CD4-positive, alpha-beta T cell treated with Interleukin-12 subunit alpha and Interleukin-12 subunit beta, for 1 hour (primary cell): Measurements from ENCODE around the gene NWD2.
"Not testable (repeated sequence)": the region's sequence is repeated elsewhere in the genome, so short reads cannot be mapped to it uniquely, and the experiment has no call there.

Experiments
- DNase-seq: peaks from one replicate; pipeline ENCODE4 v3.0.0-alpha.2; 2020

NWD2 gene

DNA sequence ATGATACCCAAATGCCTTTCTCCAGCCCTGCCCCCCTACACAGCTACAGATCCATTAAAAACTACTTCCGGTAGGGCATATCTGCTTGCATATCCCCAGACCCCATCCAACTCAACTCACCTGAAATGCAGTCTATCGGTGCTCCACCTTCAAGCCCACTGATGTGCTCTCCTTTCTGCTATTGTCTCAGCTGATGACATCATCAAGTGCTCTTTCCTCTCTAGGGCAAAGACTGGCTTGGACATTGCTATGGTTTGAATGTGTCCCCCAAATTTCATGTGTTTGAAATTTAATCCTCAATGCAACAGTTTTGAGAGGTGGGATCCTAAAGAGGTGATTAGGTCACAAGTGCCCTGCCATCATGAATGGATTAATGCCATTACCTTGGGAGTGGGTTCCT is 229.3 kb downstream of the NWD2 start:
- no peak for DNase-seq

DNA sequence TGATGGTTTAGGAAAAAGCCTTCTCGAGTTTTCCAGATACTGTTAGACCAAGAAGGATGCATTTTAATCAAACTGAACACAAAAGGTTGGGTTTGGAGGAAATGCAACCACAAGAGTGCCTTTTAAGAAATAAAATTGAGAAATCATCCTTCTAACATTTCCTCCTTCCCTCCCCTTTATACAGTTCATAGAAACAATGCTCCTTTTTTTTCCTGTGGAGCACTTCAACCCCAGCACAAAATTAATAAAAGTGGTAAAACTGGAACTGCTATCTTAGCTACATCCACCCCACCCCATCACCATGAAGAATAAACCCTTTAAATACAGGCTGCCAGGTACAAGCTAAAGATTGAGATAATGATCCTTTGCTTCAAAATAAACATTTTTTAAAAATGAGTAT is 230.5 kb downstream of the NWD2 start:
- no peak for DNase-seq

DNA sequence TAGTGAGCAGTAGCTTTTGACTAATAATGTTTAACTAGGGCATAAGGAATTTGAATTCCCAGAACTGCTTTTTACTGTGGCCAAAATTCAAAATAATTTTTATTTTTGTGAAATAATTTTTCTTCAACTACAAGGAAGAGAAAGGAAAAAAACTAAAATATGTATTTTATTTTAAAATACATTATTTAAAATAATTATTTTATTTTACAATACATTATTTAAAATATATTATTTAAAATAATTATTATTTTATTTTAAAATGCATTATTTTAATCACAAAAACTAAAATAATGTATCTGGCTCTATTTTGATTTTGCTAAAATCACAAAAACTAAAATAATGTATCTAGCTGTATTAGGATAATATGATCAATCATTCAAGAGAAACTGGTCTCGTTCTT is 231.2 kb downstream of the NWD2 start:
- DNase-seq = no peak

DNA sequence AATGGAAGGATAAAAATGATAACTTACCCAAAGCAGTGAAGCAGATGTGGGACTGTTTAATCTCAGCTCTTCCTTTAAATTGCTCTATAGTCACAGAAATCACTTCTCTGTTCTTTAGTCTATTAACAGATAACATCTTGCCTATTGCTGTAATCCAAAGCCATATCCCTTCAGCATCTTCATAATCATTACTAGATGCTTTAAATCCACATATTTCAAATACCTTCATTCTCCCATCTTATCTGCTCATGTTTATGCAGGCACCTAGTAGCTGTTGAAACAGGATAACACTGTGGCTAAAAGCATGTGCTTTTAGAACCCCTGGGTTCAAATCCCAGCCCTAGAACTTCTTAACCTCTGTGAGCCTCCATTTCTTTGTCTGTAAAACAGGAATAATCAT is 231.7 kb downstream of the NWD2 start:
- no peak for DNase-seq

DNA sequence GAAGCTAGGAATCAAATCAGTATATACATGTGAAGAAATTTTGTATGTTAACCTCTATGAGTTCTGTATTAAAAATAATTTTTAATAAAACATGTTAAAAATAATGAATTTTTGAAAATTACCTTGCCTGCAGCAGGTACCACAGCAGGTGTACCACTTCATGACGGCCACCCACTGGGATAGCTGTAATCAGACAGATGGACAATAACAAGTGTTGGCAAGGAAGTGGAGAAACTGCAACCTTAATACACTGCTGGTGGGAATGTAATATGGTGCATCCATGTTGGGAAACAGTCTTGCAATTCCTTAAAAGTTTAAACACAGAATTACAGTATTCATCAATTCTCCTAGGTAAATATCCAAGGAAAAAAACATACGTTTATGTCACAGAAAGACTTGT is 232.1 kb downstream of the NWD2 start:
- no peak for DNase-seq

DNA sequence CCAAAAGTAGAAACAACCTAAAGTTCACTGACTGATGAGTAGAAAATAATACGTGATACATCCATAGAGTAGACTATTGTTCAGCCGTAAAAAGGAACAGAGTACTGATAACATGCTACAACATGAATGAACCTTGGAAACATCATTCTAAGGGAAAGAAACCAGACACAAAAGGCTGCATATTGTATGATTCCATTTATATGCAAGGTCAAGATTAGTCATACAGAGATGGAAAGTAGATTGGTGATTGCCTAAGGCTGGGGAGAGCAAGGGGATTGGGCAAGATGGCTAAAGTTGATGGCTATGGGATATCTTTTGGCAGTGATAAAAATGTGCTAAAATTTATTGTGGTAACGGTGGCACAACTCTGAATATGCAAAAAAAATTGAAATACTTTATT is 232.6 kb downstream of the NWD2 start:
- DNase-seq = no peak

DNA sequence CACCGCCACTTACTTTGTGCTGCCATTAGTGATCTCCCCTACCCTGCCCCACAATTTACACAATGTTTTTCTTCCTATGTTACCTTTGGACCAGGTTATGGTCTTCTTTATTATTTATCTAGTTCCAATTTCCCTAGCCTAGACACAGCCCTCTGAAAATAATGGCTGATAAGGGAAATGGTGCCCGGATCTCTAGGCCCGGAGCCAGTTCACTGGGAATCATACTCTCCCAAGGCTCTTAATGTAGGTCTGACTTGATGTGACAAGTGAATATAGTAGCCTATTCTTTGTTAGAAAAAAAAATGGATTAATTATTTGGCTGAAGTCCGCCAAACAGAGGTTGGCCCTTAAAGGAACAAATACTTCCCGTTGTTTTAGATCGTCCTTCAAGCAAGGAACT is 233.6 kb downstream of the NWD2 start:
- DNase-seq = no peak

DNA sequence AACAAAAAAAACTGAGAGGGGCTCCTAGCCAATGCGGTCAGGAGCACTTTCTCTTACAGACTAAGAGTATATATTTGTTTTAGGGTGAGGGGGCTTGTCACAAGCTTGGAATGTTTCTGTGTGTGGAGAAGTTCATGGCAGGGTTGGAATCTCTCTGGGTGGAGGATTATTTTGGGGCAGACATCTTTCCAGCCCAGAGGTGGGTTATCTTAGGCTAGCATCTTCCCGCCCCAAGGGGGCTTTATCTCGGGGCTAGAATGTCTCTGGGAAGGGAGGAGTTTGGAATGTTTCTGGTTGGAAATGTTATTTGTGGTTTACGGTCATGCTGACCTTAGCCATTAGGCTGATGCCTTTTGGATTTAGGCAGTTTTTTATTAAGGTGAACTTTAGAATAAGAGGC is 236.0 kb downstream of the NWD2 start:
- no peak for DNase-seq

DNA sequence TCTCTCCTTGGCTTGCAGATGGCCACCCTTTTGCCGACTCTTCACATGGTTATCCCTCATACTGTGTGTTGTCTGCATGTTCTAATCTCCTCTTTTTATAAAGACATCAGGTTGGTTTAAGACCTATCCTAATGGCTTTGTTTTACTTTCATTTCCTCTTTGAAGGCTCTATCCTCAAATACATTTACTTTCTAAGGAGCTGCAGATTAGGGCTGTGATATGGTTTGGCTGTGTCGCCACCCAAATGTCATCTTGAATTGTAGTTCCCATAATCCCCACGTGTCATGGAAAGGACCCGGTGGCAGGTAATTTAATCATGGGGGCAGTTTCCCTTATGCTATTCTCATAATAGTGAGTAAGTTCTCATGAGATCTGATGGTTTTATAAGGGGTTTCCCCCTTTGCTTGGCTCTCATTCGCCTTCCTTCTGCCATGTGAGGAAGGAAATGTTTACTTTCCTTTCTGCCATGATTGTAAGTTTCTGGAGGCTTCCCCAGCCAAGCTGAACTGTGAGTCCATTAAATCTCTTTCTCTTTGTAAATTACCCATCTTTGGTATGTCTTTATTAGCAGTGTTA is 237.1 kb downstream of the NWD2 start:
- DNase-seq = no peak

DNA sequence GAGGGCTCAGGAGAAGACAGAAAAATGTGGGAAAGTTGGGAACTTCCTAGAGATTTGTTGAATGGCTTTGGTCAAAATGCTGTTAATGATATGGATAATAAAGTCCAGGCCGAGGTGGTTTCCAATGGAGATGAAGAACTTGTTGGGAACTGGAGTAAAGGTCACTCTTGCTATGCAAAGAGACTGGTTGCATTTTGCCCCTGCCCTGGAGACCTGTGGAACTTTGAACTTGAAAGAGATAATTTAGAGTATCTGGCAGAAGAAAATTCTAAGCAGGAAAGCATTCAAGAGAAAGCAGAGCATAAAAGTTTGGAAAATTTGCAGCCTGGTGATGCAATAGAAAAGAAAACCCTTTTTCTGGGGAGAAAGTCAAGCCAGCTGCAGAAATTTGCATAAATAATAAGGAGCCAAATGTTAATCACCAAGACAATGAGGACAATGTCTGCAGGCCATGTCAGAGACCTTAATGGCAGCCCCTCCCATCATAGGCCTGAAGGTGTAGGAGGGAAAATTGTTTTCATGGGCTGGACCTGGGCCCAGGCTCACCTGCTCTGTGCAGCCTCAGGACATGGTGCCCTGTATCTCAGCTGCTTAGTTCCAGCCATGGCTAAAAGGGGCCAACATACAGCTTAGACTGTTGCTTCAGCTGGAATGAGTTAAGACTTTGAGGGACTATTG is 237.8 kb downstream of the NWD2 start:
- DNase-seq = no peak

DNA sequence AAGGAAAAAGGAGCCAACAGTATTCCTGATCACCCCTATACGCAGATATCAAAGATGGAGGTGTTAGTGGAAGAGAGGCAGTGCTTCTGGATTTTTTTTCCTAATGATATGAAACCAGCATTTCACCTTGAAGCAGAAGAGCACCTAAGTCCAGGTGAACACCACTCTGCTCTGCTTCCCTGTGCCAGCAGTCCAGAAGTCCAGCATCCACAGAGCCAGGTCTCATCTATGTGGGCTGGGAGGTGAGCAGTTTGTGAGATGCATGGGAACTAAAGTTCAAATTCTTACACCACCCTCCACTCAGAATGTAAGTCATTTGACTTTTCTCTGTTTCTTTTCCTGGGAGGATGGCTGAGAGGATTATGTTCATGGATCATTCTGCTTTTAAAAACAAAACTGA is 239.1 kb downstream of the NWD2 start:
- DNase-seq = no peak

DNA sequence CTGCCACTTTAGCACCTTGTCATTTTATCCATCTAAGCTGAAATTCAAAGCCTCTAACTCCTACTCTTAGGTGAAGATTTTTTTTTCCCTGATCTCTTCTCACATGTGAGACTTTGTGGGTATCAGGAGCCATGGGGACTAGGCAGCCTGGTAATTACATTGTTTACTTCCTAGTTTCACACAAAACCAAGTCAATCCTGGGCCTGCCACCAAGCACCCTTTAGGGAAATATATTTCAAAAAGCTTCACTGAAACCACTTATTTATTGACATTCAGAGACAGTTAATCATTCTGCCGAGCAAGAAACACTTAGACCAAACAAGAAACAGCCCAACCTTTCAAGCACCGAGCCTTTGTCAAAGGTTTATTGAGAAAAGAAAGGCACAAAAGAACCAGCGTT is 241.6 kb downstream of the NWD2 start:
- no peak for DNase-seq

DNA sequence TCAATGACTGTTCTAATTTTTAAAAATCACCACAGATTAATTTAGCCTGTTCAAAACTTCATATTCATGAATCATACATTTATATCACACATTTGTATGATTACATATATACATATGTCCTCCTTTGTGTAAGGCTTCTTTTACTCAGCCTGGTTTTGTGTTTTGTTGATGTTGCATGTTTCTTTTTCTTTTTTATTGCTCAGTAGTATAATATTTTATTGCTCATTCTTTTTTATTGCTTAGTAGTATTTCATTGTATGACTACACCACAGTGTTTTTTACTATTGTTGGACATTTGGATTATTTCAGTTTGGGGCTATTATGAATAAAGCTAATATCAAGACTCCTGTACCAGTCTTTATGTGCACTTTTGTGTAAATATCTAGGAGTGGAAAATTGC is 243.1 kb downstream of the NWD2 start:
- no peak for DNase-seq

DNA sequence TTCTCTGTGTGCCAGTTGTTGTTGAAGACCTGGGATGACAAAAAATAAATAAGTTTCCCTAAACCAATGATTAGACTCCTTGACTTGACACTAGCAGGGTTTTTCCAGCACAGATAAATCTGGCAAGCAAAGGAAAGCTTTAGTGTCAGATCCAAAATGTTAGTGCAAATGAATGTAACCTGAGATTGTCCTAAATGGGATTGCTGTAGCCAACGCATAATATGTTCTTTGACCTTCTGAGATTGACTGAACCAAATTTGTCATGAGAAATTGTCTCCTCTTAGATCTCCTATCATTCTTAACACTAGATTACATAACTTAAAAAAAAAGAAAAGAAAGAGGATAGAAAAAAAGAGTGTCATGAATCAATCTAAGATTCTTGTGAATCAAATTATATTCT is 245.2 kb downstream of the NWD2 start:
- DNase-seq = no peak

DNA sequence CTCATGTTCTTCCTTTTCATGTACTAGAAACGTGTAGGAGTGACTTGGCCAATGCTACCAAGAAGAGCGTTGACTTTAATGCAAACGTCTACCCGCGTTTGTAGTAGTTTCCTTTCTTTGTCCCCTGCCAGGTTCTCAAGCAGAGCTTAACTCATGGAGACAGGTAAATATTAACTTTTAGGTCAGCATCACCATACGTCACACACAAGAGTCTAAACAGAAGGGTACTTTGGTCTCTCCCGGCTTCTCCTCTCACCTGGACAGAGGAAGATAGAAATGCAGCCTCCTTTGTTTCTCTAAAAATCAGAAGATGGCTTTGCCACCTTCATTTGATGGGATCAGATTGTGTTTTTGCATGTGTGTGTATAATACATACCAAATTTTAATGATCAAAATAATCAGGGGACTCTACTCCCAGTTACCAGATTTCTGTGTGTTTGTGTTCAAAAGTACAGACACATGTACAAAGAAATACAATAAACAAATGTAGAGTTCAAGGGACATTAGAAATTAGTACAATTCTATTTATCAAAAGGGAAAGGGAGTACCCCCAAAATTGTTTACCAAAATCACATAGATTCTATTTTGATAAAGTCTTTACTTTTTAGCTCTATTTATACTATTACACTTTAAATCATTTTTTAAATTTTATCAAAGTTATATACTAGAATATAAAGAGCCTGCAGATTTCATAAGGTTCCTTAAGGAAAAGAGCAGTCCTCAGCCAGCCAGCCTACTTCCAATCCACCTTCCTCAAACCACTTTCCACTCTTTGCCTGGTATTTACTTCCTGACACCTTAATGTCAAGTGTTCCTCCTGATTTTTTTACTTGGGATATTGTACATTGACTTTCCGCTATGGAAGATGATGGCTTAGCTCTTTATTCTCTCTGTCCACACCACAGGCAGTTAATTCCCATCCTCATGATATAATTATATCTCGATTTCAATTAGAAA is 246.1 kb downstream of the NWD2 start:
- DNase-seq = no peak

DNA sequence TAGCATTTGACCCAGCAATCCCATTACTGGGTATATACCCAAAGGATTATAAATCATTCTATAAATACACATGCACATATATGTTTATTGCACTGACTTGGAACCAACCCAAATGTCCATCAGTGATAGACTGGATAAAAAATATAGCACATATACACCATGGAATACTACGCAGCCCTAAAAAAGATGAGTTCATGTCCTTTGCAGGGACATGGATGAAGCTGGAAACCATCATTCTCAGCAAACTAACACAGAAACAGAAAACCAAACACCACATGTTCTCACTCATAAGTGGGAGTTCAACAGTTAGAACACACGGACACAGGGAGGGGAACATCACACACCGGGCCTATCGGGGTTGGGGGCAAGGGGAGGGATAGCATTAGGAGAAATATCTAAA is 250.8 kb downstream of the NWD2 start:
- not testable (repeated sequence) for DNase-seq
